ENCODE results near the gene DNAH6. TPM values are rescaled to one million over a fixed set of nuclear protein-coding genes. Genes with fewer than 3 reads are reported as not detected.

DNAH6 gene
- total RNA-seq, 2 donors from 2014 or later = 0.24 to 0.30 TPM

DNA sequence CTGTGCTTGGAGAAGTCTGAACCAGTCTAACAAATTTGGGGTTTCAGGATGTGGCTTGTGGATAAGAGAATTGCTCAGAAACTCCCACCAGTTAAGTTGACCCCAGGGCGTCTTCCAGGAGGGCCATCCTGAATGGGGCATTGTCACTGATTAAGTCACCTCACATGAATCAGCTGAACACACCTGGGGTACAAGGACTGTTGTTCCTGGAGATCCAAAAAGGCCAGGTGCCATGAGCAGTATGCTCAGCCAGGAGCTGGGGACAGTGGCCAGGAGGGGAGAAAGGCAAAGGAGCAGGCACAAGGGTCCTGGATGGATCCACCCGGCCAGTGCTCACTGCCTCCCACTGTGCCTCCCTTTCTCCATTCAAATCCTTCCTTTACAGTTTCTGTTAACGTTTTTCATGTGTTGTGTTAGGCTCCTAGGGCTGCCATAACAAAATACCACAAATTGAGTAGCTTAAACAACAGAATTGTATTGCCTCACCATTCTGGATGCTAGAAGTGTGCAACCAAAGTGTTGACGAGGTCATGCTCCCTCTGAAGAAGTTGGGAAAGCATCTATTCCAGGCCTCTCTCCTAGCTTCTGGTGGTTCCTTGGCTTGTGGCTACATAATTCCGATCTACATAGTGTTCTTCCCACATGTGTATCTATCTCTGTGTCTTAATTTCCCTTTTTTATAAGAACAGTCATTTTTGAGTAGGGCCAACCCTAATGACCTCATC lies 331.2 kb downstream of the DNAH6 start:
- no peak for DNase-seq (ENCODE audit: low spot score)
- H3K36me3 ChIP-seq = no peaks in the 10 kb centered on the region
- no peaks in the 10 kb centered on the region for H3K27me3 ChIP-seq
- no peaks in the 10 kb centered on the region for H3K9me3 ChIP-seq
- H3K4me1 ChIP-seq = no peaks in the 10 kb centered on the region
- H3K4me3 ChIP-seq = no peak overlapping the region
- no peak overlapping the region for H3K27ac ChIP-seq
- TF ChIP-seq, protein P1, sequence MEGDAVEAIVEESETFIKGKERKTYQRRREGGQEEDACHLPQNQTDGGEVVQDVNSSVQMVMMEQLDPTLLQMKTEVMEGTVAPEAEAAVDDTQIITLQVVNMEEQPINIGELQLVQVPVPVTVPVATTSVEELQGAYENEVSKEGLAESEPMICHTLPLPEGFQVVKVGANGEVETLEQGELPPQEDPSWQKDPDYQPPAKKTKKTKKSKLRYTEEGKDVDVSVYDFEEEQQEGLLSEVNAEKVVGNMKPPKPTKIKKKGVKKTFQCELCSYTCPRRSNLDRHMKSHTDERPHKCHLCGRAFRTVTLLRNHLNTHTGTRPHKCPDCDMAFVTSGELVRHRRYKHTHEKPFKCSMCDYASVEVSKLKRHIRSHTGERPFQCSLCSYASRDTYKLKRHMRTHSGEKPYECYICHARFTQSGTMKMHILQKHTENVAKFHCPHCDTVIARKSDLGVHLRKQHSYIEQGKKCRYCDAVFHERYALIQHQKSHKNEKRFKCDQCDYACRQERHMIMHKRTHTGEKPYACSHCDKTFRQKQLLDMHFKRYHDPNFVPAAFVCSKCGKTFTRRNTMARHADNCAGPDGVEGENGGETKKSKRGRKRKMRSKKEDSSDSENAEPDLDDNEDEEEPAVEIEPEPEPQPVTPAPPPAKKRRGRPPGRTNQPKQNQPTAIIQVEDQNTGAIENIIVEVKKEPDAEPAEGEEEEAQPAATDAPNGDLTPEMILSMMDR (IDR thresholded peaks at IDR 0.05) = no peak

DNA sequence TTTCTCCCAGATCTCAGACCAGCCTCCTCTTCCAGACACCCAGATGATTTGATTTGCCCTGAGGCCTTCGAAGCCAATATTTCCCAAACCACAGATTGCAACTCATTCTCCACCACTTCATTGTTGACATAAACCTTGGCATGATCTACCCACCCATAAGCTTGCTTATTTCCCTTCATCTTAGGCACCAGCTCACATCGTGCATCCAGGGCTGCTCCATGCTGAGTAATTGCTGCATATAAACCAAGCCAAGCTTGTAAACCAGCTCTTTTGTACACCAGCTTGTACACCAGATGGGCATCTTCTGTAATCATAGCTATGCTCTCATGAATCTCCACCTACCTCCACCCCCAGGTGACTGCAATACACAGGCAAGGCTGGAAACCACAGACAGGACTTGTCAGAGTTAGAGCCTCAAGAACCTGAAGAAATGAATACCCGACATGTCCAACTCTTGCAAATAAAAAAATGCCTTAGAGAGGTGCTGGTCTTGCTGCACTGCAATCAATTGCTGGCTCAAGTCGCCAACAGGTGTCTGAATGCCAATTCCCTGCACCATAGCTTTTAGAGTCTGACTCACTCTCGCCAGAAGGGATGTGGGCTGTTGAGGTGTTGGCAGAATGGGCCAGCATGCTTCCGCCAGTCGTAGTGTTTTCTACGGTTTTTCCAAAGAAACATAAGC lies 333.1 kb downstream of the DNAH6 start:
- DNase-seq (ENCODE audit: low spot score) = no peak
- Histone ChIP-seq H3K27ac (no peak overlapping the region), H3K4me1 (no peaks in the 10 kb centered on the region), H3K27me3 (no peaks in the 10 kb centered on the region), H3K36me3 (no peaks in the 10 kb centered on the region), H3K9me3 (no peaks in the 10 kb centered on the region), H3K4me3 (no peak overlapping the region)
- TF ChIP-seq, protein P1 (IDR thresholded peaks at IDR 0.05) = no peak

DNA sequence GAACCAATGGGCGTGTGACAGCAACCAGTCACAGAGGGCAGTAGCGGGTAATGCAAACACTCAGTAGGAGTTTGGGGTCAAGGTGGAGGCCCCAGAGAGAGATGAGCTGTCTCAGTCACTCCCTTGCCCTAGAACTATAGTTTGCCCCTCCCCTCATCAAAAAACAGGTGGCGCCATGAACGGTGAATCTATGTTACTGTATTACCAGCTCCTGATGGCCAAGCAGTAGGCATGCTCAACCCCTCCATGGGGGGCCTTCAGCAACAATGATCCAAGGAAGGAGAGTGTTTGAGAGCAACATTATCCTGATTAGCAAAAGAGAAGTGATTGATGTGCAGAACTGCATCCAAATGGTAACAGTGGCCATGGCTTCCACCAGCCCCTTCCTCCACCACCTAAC lies 334.2 kb downstream of the DNAH6 start:
- Histone ChIP-seq H3K4me3 (no peak overlapping the region), H3K36me3 (no peaks in the 10 kb centered on the region), H3K4me1 (no peaks in the 10 kb centered on the region), H3K9me3 (no peaks in the 10 kb centered on the region), H3K27ac (no peak overlapping the region), H3K27me3 (no peaks in the 10 kb centered on the region)
- TF ChIP-seq, protein P1 (IDR thresholded peaks at IDR 0.05) = no peak
- no peak for DNase-seq (ENCODE audit: low spot score)

DNA sequence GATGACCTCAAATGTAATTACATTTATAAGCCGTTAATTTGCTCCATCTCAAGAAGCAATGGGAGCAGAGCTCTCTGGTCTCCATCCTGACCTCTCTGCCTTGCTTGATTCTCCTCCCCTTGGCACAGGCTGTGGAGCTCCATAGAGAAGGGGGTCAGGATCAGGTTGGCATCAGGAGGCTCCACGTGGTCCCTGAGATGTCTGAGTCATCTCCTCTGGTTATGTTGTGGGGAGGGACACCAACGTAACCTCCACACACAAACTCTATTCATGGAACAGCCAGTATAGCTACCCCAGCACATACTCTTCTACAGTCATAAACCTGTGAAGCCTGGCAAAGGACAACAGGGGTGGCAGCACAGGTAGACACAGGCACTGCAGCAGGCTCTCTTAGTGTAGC lies 335.6 kb downstream of the DNAH6 start:
- DNase-seq (ENCODE audit: low spot score) = no peak
- H3K4me3 ChIP-seq = no peak overlapping the region
- no peak overlapping the region for H3K27ac ChIP-seq
- TF ChIP-seq, protein P1 (IDR thresholded peaks at IDR 0.05) = no peak
- H3K36me3 ChIP-seq = no peaks in the 10 kb centered on the region
- no peaks in the 10 kb centered on the region for H3K9me3 ChIP-seq
- H3K4me1 ChIP-seq = no peaks in the 10 kb centered on the region
- H3K27me3 ChIP-seq = no peaks in the 10 kb centered on the region

DNA sequence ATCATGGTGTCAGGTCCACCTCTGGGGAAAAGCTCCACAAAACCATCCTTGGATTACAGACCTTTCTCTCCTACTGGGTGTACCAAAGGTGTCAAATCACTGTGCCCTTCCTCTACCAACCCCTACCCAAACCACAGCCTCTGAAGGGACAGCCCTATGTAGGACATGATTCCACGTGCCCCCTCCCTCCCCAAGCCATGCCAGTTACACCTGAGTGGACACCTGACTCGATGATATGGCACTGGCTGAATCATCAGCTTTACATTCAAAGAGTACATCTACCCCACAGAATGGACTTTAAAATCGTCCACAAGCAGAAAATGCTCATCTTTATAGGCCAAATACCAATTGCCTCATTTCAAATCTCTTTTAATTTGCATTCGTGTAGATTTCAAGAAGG lies 338.6 kb downstream of the DNAH6 start:
- H3K27me3 ChIP-seq = no peaks in the 10 kb centered on the region
- H3K9me3 ChIP-seq = no peaks in the 10 kb centered on the region
- H3K4me1 ChIP-seq = no peaks in the 10 kb centered on the region
- TF ChIP-seq, protein P1 (IDR thresholded peaks at IDR 0.05) = no peak
- H3K36me3 ChIP-seq = no peaks in the 10 kb centered on the region
- DNase-seq (ENCODE audit: low spot score) = no peak
- no peak overlapping the region for H3K27ac ChIP-seq
- H3K4me3 ChIP-seq = no peak overlapping the region
